Right atrium auricular region (tissue), 2 donors: ENCODE data around the gene IRF2. TPM values are rescaled to one million over a fixed set of nuclear protein-coding genes. Genes with fewer than 3 reads are reported as not detected.

Experiments
- DNase-seq: peaks from one replicate; pipeline ENCODE4 v3.0.0-alpha.2; 2019; ENCODE audit warnings: low spot score
- H3K27ac ChIP-seq, 2 donors: fragments of 200-600 bp; sonication (generic); 1 replicate in 1 of 2; 2 replicates in 1 of 2; pipeline ENCODE4 v1.5.1; 2016 to 2019
- H3K27me3 ChIP-seq, 2 donors: fragments of 200-600 bp; sonication (generic); one replicate each; pipeline versions ENCODE4 v1.5.1 to v1.6.0; 2017 to 2019
- H3K36me3 ChIP-seq: fragments of 200-600 bp; sonication (generic); one replicate; pipeline ENCODE4 v1.5.1; 2016
- H3K4me1 ChIP-seq, 2 donors: fragments of 200-600 bp; sonication (generic); one replicate each; pipeline versions ENCODE4 v1.5.1 to v1.6.0; 2017 to 2019
- H3K4me3 ChIP-seq, 2 donors: fragments of 200-600 bp; sonication (generic); 1 replicate in 1 of 2; 2 replicates in 1 of 2; pipeline ENCODE4 v1.5.1; 2017 to 2019; ENCODE audit warnings: mild to moderate bottlenecking in 1 of 2, moderate library complexity in 1 of 2
- H3K9me3 ChIP-seq, 2 donors: fragments of 200-600 bp; sonication (generic); one replicate each; pipeline ENCODE4 v1.5.1; 2019
- CTCF ChIP-seq, 2 donors: fragments of 200-600 bp; sonication (generic); IDR thresholded peaks; one replicate each; pipeline ENCODE4 v1.5.1; 2019; ENCODE audit warnings: antibody characterized with exemption in 2 of 2
- total RNA-seq, 2 donors: library from RNA; depleted of rRNA; stranded (reverse); fragments of >200 nt; gene quantifications; one replicate each; pipeline ENCODE4 v1.1.0, GENCODE V29; 2016

IRF2 gene
- total RNA-seq, 2 donors from 2014 or later: 17.7 to 24.5 TPM

- H3K9me3 ChIP-seq: no peaks in the 10 kb centered on the region
- H3K27me3 ChIP-seq: no peaks in the 10 kb centered on the region
- peaks cover 23% of the 10 kb centered on the region for H3K36me3 ChIP-seq
- DNase-seq: no peak
- H3K27ac ChIP-seq: peak overlapping the region; percentile 81 to 86
- H3K4me1 ChIP-seq: peaks cover 0 to 84% of the 10 kb centered on the region in 2 donors
- TF ChIP-seq CTCF (IDR thresholded peaks at IDR 0.05): no peak
- H3K4me3 ChIP-seq: no peak overlapping the region
Observed at GRCh38 chr4:184385705-184386141, 88.6 kb downstream of the IRF2 start.

GRCh38 chr4:184384810-184385557, 89.4 kb downstream of the IRF2 start:
- Histone ChIP-seq H3K27ac (peak overlapping the region; percentile 81 to 86), H3K9me3 (no peaks in the 10 kb centered on the region), H3K27me3 (no peaks in the 10 kb centered on the region), H3K36me3 (peaks cover 19% of the 10 kb centered on the region), H3K4me3 (no peak overlapping the region), H3K4me1 (peaks cover 0 to 77% of the 10 kb centered on the region in 2 donors)
- TF ChIP-seq CTCF (IDR thresholded peaks at IDR 0.05): no peak
- no peak for DNase-seq

- no peak for TF ChIP-seq CTCF (IDR thresholded peaks at IDR 0.05)
- peak; percentile 73 for DNase-seq
- Histone ChIP-seq H3K36me3 (peaks cover 13% of the 10 kb centered on the region), H3K27me3 (no peaks in the 10 kb centered on the region), H3K27ac (peak overlapping the region; percentile 81 to 86), H3K4me1 (peaks cover 0 to 70% of the 10 kb centered on the region in 2 donors), H3K4me3 (peak overlapping the region; percentile 3 to 25), H3K9me3 (no peaks in the 10 kb centered on the region)
Observed at GRCh38 chr4:184384056-184384809, 90.1 kb downstream of the IRF2 start.

GRCh38 chr4:184383497-184384055, 90.8 kb downstream of the IRF2 start:
- Histone ChIP-seq H3K4me3 (peak overlapping the region; percentile 3 to 25), H3K27ac (peak overlapping the region; percentile 81 to 86), H3K9me3 (no peaks in the 10 kb centered on the region), H3K36me3 (peaks cover 13% of the 10 kb centered on the region), H3K4me1 (peaks cover 0 to 70% of the 10 kb centered on the region in 2 donors), H3K27me3 (no peaks in the 10 kb centered on the region)
- no peak for DNase-seq
- TF ChIP-seq CTCF (IDR thresholded peaks at IDR 0.05): no peak

- Histone ChIP-seq H3K36me3 (peaks cover 7% of the 10 kb centered on the region), H3K27ac (peak overlapping the region; percentile 81 to 86), H3K27me3 (no peaks in the 10 kb centered on the region), H3K4me3 (no peak overlapping the region), H3K4me1 (peaks cover 0 to 62% of the 10 kb centered on the region in 2 donors), H3K9me3 (no peaks in the 10 kb centered on the region)
- TF ChIP-seq CTCF (IDR thresholded peaks at IDR 0.05): no peak
- DNase-seq: no peak
Observed at GRCh38 chr4:184382189-184382846, 92.0 kb downstream of the IRF2 start.
